ENCODE results near the gene ATP9A. TPM values are rescaled to one million over a fixed set of nuclear protein-coding genes. Genes with fewer than 3 reads are reported as not detected.

Gene ATP9A
- total and polyA plus RNA-seq, 2 donors from 2014 or later = 7.1 to 40.2 TPM

GRCh38 chr20:51612896-51613295 is 155.3 kb downstream of the ATP9A start:
- H3K9me3 ChIP-seq (ENCODE audit: control insufficient read depth in 2 of 3, insufficient read depth in 1 of 3, low read length in 3 of 3) = no peaks in the 10 kb centered on the region

GRCh38 chr20:51611625-51611890 is 156.6 kb downstream of the ATP9A start:
- DNase-seq = no peak
- Histone ChIP-seq H3K36me3 (ENCODE audit: control insufficient read depth in 2 of 3, insufficient read depth in 3 of 3, low read length in 3 of 3) (peaks cover 0 to 2% (median 2%) of the 10 kb centered on the region in 3 donors), H3K4me1 (ENCODE audit: control insufficient read depth in 2 of 3, insufficient read depth in 2 of 3, low read depth in 1 of 3, low read length in 3 of 3) (no peaks in the 10 kb centered on the region), H3K4me3 (ENCODE audit: low read length in 3 of 3) (no peak overlapping the region), H3K27me3 (ENCODE audit: control insufficient read depth, insufficient read depth, low read length) (no peaks in the 10 kb centered on the region), H3K9me3 (ENCODE audit: control insufficient read depth in 2 of 3, insufficient read depth in 1 of 3, low read length in 3 of 3) (no peaks in the 10 kb centered on the region), H3K9ac (ENCODE audit: low read length in 3 of 3) (no peak overlapping the region), H3K27ac (ENCODE audit: low read depth in 2 of 2, low read length in 2 of 2) (no peak overlapping the region)
- intact Hi-C loops (cut with DNase I) = no loop called here
- no peak for TF ChIP-seq CTCF (IDR thresholded peaks at IDR 0.05; ENCODE audit: borderline replicate concordance, extremely low read depth, insufficient read depth)
- FAIRE-seq = no peak

More at GRCh38 chr20:51612896-51613295, 155.3 kb downstream of the ATP9A start:
- Histone ChIP-seq H3K4me1 (ENCODE audit: control insufficient read depth in 2 of 3, insufficient read depth in 2 of 3, low read depth in 1 of 3, low read length in 3 of 3) (no peaks in the 10 kb centered on the region), H3K27me3 (ENCODE audit: control insufficient read depth, insufficient read depth, low read length) (no peaks in the 10 kb centered on the region), H3K4me3 (ENCODE audit: low read length in 3 of 3) (no peak overlapping the region), H3K36me3 (ENCODE audit: control insufficient read depth in 2 of 3, insufficient read depth in 3 of 3, low read length in 3 of 3) (peaks cover 0 to 4% (median 2%) of the 10 kb centered on the region in 3 donors), H3K27ac (ENCODE audit: low read depth in 2 of 2, low read length in 2 of 2) (no peak overlapping the region), H3K9ac (ENCODE audit: low read length in 3 of 3) (no peak overlapping the region)
- intact Hi-C loops (cut with DNase I) = no loop called here
- no peak for TF ChIP-seq CTCF (IDR thresholded peaks at IDR 0.05; ENCODE audit: borderline replicate concordance, extremely low read depth, insufficient read depth)
- DNase-seq (no peak), FAIRE-seq (no peak)

GRCh38 chr20:51610761-51611624 is 157.2 kb downstream of the ATP9A start:
- Histone ChIP-seq H3K27me3 (ENCODE audit: control insufficient read depth, insufficient read depth, low read length) (no peaks in the 10 kb centered on the region), H3K9me3 (ENCODE audit: control insufficient read depth in 2 of 3, insufficient read depth in 1 of 3, low read length in 3 of 3) (no peaks in the 10 kb centered on the region), H3K36me3 (ENCODE audit: control insufficient read depth in 2 of 3, insufficient read depth in 3 of 3, low read length in 3 of 3) (peaks cover 0 to 2% (median 2%) of the 10 kb centered on the region in 3 donors), H3K9ac (ENCODE audit: low read length in 3 of 3) (no peak overlapping the region), H3K4me1 (ENCODE audit: control insufficient read depth in 2 of 3, insufficient read depth in 2 of 3, low read depth in 1 of 3, low read length in 3 of 3) (no peaks in the 10 kb centered on the region), H3K27ac (ENCODE audit: low read depth in 2 of 2, low read length in 2 of 2) (no peak overlapping the region), H3K4me3 (ENCODE audit: low read length in 3 of 3) (no peak overlapping the region)
- DNase-seq (peak in 1 of 5 donors; percentile 39), FAIRE-seq (no peak)
- intact Hi-C loops (cut with DNase I) = no loop called here
- no peak for TF ChIP-seq CTCF (IDR thresholded peaks at IDR 0.05; ENCODE audit: borderline replicate concordance, extremely low read depth, insufficient read depth)

All from kidney (tissue), 14 donors.